Measurements from ENCODE around the gene EPHB6.

The EPHB6 gene

DNA sequence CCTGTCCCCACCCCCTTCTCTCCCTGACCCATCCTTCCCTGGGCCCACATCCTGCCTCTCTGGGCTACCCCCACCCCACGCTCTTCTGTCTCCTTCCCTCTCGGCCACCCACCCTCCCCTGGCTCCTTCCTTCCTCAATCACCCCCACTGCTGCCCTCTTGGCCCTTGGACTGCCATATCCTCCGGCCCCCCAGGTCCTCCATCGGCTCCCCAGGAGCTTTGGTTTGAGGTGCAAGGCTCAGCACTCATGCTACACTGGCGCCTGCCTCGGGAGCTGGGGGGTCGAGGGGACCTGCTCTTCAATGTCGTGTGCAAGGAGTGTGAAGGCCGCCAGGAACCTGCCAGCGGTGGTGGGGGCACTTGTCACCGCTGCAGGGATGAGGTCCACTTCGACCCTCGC, 10.9 kb downstream of the EPHB6 start:
- no peak for DNase-seq (ENCODE audit: low spot score)

DNA sequence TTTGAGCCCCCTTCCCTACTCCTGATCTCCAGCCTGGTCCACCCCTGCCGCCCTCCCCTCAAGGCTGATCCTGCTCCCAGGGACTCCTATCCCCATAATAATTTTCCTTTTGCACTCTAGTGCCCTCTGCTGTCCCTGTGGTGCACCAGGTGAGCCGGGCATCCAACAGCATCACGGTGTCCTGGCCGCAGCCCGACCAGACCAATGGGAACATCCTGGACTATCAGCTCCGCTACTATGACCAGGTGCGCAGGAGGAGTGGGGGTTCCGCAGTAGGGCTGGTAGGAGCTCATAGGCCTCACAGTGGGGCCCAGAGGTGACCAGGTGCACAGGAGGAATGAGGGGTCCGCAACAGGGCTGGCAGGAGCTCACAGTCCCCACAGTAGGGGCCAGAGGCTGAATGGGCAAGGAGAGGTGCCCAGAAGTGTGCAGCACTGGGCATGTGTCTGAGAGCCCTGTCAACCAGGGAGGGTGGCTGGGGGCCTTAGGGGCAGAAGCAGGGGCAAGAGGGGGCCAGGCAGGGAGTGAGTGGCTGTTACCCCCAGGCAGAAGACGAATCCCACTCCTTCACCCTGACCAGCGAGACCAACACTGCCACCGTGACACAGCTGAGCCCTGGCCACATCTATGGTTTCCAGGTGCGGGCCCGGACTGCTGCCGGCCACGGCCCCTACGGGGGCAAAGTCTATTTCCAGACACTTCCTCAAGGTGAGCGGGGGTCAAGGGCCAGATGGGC, 11.7 kb downstream of the EPHB6 start:
- DNase-seq (ENCODE audit: low spot score) = peak; percentile 40

DNA sequence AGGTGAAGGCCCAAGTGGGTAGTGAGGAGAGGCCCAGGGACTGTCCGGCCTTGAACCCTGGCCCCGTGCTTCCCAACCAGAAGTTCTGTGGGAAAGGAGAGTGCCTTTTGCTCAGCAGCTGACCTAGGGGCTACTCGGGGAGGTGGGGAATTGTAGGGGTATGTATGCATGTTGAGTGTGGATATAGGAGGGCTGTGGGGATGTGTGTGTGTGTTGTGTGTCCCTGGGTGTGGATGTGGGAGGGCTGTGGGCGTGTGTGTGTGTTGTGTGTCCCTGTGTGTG, 12.2 kb downstream of the EPHB6 start:
- DNase-seq (ENCODE audit: low spot score) = no peak

DNA sequence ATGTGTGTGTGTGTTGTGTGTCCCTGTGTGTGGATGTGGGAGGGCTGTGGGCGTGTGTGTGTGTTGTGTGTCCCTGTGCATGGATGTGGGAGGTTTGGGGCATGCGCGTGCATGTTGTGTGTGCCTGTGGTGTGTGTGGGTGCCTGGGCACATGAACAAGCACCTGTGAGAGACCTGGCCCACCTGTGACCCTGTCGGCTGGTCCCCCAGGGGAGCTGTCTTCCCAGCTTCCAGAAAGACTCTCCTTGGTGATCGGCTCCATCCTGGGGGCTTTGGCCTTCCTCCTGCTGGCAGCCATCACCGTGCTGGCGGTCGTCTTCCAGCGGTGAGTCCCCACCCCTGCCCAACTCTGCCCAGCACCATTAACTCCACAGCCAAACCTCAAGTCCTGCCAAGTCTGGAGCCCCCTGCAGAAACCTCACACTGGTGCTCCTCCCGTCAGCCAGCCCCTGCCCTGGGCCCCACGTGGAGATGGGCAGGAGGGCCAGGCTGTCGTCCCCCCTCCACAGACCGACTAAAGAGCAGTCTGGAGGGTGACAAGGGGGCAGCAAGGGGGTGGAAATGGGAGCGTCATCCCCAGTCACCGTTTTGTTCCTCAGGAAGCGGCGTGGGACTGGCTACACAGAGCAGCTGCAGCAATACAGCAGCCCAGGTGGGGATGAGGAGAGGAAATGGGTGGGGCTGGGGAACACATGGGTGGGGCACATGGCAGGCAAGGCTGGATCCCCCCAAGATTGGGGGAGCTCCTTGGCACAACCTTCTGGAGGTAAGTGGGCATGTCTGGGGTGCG, 12.7 kb downstream of the EPHB6 start:
- DNase-seq (ENCODE audit: low spot score) = no peak

DNA sequence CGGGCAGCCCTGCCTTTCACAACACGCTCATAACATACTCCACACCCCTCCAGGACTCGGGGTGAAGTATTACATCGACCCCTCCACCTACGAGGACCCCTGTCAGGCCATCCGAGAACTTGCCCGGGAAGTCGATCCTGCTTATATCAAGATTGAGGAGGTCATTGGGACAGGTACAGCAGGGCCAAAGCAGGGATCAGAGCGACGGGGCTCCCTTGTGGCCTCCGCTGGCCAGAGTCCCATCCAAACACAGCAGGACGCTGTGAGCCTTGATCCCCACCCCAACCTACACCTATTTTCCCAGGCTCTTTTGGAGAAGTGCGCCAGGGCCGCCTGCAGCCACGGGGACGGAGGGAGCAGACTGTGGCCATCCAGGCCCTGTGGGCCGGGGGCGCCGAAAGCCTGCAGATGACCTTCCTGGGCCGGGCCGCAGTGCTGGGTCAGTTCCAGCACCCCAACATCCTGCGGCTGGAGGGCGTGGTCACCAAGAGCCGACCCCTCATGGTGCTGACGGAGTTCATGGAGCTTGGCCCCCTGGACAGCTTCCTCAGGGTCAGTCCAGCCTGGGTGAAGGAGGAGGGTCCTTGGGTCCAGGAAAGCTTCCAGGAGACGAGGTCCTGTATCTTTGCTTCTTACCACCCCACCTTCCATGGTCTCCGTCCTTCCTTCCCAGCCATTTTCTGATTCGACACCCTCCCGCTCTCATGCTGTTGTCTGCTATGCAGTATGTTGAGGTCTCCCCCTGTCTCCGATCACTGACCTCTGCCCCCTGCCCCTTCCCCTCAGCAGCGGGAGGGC, 13.5 kb downstream of the EPHB6 start:
- DNase-seq (ENCODE audit: low spot score) = no peak

DNA sequence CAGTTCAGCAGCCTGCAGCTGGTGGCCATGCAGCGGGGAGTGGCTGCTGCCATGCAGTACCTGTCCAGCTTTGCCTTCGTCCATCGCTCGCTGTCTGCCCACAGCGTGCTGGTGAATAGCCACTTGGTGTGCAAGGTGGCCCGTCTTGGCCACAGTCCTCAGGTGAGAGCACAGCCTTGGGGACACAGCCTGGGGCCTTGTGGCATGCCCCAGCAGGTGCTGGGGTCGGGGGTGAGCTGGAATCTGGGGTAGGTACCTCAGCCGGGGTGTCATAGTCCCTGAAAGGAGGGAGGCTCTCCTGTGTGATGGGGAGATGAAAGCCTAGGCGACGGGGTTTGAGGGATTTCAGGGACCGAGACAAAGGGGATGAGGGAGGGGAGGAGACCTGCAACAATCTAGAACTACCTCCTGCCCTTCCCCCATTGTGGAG, 14.1 kb downstream of the EPHB6 start:
- DNase-seq (ENCODE audit: low spot score) = no peak

DNA sequence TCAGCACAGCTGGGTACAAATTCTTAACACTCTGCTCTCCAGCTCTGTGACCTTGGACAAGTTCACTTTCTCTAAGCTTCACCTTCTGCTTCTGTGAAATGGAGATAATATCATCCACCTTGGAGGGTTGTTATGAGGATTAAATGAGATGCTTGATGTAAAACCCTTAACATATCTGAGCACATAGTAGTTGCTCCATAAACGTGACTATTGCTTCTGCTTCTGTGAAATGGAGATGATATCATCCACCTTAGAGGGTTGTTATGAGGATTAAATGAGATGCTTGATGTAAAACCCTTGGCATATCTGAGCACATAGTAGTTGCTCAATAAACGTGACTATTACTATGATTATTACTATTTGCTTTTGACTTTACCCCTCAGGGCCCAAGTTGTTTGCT, 14.6 kb downstream of the EPHB6 start:
- no peak for DNase-seq (ENCODE audit: low spot score)

DNA sequence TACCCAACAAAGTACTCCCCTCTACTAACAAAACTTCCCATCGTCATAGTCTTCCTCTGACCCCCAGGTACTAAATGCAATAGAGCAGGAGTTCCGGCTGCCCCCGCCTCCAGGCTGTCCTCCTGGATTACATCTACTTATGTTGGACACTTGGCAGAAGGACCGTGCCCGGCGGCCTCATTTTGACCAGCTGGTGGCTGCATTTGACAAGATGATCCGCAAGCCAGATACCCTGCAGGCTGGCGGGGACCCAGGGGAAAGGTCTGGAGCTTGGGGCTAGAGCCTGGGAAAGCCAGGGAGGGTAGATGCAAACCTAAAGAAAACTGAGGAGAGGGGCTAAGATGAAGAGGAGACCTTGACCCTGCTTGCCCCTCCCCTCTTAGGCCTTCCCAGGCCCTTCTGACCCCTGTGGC, 15.3 kb downstream of the EPHB6 start:
- DNase-seq (ENCODE audit: low spot score) = no peak

DNA sequence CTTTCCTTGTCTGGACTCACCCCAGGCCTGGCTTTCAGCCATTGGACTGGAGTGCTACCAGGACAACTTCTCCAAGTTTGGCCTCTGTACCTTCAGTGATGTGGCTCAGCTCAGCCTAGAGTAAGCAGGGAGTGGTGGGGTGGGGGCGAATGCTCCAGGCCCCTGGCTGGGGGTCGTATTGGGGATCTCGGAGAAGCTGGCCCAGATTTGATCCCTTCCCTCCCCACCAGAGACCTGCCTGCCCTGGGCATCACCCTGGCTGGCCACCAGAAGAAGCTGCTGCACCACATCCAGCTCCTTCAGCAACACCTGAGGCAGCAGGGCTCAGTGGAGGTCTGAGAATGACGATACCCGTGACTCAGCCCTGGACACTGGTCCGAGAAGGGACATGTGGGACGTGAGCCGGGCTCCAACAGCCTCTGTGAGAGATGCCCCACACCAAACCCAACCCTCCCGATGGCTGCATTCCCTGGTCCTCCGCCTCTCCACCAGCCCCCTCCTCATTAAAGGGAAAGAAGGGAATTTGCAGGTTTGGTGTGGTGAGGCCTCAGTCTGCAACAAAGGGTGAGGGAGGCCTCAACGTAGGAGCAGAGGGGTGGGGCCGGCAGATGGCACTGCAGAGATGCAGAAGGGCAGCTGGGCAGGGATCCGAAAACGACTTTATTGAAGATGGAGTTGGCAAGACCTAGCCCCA, 15.8 kb downstream of the EPHB6 start:
- no peak for DNase-seq (ENCODE audit: low spot score)

DNA sequence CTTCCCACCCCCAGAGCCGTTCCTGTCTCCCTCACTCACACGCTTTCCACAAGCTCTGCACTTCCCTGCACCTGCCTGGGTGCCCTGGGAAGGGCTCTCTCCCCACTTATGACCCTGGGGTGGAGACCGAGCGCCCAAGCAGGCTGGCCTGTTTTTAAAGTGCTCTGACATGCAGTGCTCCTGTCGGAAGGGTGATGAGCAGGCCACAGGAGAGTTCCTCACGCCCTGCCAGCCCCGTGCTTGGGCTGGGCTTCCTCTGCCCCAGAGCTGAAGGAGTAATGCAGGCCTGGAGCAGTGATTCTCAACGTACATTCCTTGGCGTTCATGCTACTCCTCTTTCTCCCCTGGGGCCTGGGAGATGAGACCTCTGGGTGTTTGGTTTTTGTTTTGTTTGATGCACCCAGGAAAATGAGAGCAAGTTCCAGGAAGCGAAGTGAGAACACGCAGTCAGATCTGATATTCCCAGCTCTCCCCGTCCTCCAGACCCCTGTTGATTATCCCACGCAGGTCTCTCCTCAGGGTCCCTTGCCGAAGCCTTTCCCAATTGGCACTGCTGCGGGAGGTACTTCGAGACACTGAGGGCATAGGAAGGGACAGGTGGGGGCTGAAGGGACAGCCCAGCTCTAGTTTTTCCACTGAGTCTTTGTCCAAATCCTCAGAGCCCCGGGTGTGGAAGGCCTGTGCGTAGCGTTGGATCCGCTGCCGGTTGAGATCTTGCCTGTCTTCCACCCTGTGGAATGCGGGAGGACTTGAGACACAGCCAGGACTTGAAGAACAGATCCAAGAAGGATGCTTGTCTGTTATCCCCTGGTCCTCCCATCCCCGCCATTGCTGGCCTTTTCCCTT, 16.6 kb downstream of the EPHB6 start:
- no peak for DNase-seq (ENCODE audit: low spot score)

DNA sequence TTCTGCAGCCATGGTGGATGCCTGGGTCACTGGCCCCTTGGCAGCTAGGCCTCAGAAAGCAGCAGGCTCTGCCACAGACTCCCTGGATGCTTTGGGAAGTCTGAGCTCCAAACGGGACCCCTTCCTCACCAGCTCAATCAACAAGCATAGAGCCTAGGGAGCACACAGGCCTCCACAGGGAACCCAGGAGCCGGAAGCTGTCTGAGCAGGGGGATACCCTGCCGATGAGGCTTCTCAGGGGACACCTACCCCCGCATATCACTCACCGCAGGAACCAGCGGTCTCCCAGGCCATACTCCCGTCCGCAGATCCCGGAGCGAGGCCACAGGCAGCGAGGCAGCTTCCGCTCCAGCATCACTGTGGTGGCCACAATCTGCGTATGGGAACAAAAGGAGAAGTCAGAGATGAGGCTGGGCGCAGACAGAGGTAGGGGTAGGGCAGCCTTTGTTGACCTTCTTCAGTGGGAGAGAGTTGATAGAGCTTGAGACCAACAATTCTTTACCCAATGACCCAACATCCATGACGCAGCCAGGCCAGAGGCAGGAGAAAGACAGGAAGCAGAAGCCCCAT, 17.3 kb downstream of the EPHB6 start:
- no peak for DNase-seq (ENCODE audit: low spot score)

DNA sequence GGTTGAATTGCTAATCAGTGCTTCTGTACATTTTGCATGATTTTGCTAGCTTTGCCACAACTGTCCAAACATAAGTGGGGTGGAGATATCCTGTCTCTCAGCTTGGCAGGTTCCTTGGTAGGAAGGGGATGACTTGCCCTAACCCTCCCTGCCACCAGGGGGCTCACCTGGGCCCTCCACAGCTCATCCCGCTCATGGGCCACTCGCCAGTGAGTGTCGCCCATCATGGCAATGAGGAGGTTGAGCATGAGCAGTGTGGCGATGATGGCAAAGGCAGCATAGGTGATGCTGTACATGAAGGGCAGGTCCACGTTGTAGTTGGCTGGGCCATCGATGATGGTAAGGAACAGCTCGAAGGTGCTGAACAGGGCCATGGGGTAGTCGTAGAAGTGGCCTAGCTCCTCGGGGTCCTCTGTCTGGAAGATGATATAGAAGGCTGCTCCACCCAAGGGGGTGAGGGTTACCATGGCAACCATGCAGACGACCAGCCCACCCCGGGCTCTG, 18.5 kb downstream of the EPHB6 start:
- no peak for DNase-seq (ENCODE audit: low spot score)

DNA sequence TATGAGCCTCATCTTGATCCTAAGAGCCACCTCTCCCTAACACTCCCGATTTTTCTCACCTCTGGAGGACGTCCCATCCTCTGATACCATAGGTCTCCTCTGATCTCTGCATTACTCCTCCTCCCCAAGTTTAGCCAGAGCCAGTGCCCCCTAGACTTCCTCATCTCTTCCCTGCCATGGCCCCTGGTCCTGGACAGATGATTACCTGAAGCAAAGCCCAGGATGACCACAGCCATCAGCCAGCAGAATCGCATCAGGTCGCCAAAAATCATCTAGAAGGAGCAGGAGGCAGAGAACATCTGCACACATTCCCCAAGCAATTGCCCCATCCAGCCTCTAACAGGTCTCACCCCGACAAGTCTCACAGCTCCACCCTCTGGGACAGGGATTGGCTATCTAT, 19.0 kb downstream of the EPHB6 start:
- DNase-seq (ENCODE audit: low spot score) = no peak

DNA sequence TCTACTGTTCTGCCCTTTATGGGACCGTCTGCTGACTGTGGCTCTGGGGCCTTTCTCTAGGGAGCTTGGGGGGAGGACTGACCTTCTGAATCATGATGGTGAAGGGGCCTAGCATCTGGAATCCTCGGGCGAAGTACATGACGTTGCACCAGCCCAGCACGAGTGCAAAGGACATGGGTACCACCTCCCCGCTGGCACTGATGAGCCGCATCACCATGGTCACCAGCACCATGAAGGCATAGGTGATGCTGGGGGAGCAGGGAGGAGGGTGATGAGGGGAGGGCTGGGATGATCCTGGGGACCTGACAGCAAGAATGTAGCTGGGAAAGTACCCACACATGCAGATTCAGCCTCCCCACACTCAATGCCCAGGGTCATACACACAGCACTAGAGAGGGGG, 19.5 kb downstream of the EPHB6 start:
- no peak for DNase-seq (ENCODE audit: low spot score)

DNA sequence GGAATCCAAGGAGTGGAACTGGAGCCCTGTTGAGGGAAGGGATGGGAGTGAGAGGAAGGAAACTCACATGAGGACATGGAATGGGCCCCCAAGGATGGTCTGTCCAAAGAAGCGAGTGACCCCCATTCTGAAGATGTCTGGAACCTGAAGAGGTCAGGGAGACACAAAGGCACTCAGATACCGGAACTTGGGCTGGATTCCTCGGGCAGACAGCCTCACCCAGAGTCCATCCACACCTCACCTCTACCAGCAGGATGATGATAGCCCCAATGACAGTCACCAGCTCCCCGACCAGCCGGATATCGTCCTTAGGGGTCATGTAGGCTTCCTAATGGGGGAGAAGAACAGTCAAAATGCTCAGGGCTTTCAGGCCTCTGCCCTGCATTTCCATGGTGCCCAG, 20.0 kb downstream of the EPHB6 start:
- no peak for DNase-seq (ENCODE audit: low spot score)

DNA sequence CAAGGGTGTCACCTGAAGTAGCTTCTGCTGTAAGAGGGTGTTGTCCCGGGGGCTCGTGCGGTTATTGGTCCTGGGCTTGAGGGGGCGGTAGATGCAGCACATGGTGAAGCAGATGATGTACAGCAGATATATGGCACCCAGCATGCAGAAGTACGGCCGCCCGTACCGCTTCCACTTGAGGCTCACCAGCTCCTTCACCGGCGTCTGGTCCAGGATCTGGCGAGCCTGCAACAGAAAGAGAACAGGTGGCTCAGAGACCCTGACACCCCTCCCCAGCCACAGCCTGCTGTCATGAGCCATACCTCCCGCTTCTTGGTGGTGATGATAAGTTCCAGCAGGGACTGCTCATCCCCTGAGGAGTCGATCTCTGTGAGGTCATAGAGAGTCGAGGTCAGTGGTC, 20.6 kb downstream of the EPHB6 start:
- no peak for DNase-seq (ENCODE audit: low spot score)

DNA sequence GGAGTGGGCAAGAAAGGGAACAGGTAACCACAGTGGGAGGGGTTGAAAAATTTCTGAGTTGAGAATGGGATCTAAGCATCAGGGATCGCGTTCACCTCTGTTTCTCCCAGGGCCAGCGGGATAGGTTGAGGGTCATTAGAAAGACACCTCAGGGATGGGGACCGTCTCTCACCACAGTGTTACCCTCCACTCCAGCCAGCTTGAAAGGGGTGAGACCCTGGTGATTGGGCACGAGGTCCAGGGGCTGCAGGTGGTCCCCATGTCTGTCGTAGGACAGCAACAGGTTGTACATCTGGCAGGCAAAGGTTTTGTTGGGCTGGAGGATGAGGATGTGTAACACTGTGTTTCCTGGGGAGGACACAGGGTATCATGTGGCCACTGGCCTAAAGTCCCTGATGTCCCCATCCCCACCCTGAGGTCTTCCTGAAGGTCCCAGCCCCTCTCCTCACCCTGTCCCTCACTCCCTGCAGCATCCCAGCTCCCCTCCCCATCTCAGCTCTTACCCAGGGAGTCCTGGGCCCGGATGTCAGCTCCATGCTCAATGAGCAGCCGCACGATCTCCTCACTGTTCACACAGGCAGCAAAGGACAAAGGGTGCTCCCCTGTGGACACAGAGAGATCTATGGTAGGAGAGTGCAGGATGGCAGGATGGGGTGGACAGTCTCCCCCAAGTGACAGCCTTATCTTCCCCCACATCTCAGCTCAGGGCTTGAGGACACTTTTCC, 21.5 kb downstream of the EPHB6 start:
- no peak for DNase-seq (ENCODE audit: low spot score)

DNA sequence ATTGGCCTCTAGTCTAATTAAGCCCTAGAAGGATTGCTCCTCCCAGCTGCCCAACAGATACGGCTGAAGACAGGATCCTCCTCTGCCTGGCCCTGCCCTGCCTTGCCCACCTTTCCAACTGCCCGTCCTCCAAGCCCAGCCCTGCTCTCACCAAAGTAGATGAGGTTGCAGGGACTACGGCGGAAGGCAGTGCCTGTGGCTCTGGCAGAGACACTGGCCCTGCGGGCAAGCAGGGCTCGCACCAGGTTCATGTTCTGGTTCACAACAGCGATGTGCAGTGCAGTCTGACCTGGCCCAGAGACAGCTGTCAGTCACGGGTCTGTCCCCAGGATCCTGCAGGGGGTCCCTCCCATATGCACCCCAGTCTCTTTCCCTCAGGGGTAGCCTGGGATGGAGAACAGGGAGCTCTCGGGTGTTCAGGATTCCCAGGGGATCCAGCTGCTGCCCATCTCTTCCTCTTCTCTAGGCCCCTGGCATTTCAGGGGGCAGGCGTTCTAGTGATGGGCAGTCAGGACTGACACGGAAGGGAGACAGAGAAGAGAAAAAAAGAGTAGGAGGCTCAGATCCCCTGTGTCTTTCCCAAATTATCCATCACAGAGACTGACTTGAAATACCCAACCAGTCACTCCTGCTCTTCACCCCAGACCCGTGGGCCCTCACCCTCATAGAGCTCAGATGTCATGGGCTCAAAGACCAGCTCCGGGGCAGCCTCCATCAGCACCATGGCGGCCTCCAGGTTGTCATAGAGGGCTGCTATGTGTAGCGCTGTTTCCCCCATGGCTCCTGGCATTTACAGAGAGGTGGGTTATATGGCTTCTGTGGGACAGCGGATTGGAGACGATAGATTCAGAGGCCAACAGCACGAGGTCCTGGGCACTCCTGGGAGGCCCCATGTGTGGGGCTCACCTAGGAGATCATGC, 22.4 kb downstream of the EPHB6 start:
- no peak for DNase-seq (ENCODE audit: low spot score)

DNA sequence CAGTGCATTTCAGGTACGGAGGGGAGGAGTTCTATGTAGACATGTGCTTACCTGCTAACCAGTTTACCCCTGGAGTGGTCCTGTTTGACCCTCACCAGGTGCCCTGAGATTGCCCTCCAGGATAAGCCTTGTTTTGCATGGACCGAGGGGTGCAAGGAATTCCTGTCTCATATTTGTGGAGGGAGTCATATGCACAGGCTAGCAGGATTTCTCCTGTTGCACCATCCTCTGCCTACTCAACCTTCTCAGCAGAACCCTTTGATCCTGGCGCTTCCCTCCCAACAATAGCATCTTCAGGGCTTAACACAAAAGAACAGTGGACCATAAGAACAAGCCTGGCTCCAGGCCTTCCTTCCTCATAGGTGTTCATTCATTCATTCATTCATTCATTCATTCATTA, 23.4 kb downstream of the EPHB6 start:
- DNase-seq (ENCODE audit: low spot score) = no peak
